ENCODE data around the gene ERC2.

DNA sequence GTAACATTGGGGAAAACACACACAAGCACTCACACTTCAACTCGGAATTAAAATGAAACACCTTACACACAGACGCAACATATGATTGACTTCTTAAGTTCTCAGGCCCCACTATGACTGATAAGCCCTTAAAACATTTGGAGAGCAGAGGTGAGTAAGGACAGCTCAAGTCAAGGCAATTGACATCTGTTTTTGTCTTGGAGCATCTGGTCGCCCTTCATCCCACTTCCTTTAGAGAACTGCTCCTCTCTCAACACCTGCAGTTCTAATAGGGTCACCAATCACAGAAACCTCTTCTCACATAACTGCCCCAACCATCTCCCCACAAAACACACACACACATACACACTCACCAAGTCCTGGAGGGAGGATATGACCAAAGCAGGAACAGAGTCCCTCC, 43.4 kb downstream of the ERC2 start:
- TF ChIP-seq, protein P1, sequence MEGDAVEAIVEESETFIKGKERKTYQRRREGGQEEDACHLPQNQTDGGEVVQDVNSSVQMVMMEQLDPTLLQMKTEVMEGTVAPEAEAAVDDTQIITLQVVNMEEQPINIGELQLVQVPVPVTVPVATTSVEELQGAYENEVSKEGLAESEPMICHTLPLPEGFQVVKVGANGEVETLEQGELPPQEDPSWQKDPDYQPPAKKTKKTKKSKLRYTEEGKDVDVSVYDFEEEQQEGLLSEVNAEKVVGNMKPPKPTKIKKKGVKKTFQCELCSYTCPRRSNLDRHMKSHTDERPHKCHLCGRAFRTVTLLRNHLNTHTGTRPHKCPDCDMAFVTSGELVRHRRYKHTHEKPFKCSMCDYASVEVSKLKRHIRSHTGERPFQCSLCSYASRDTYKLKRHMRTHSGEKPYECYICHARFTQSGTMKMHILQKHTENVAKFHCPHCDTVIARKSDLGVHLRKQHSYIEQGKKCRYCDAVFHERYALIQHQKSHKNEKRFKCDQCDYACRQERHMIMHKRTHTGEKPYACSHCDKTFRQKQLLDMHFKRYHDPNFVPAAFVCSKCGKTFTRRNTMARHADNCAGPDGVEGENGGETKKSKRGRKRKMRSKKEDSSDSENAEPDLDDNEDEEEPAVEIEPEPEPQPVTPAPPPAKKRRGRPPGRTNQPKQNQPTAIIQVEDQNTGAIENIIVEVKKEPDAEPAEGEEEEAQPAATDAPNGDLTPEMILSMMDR (IDR thresholded peaks at IDR 0.05), result no peak
- no peak for TF ChIP-seq ZFX (IDR thresholded peaks at IDR 0.05; ENCODE audit: borderline replicate concordance)

Data from 22Rv1 (cell line).